WTC11 (cell line): ENCODE results near the gene WNT3A. TPM values are rescaled to one million over a fixed set of nuclear protein-coding genes. Genes with fewer than 3 reads are reported as not detected.

Experiments
- ATAC-seq: fragments of 200-7000 bp; cut with Tn5 transposase; 2 replicates; pipeline ENCODE4 v1.10.0; 2021; ENCODE audit warnings: mild to moderate bottlenecking, moderate library complexity
- CTCF ChIA-PET: fragments of 300-600 bp; sonication (Branson Sonifier 250); formaldehyde crosslinking; loops from one replicate; lab custom pipeline; 2021; ENCODE audit warnings: antibody characterized with exemption; lab: Charles Lee
- POLR2A ChIA-PET: fragments of 350-600 bp; sonication (Branson Sonifier 250); formaldehyde crosslinking; loops from one replicate; lab custom pipeline; 2021; ENCODE audit warnings: antibody characterized with exemption; lab: Charles Lee
- DNase-seq: peaks from one replicate; pipeline ENCODE4 v3.0.0; 2021; ENCODE audit warnings: low spot score
- H3K27ac Mint-ChIP-seq: 2 replicates; pipeline ENCODE4 v1.8.0; 2021; ENCODE audit warnings: mixed read lengths
- H3K27me3 Mint-ChIP-seq: 2 replicates; pipeline ENCODE4 v1.8.0; 2021; ENCODE audit warnings: low read depth, mild to moderate bottlenecking, moderate library complexity, mixed read lengths
- H3K36me3 Mint-ChIP-seq: 2 replicates; pipeline ENCODE4 v1.8.0; 2021; ENCODE audit warnings: mixed read lengths
- H3K4me1 Mint-ChIP-seq: 2 replicates; pipeline ENCODE4 v1.8.0; 2022; ENCODE audit warnings: mixed read lengths
- H3K4me3 Mint-ChIP-seq: 2 replicates; pipeline ENCODE4 v1.8.0; 2021; ENCODE audit warnings: mild to moderate bottlenecking, moderate library complexity, mixed read lengths
- H3K9me3 Mint-ChIP-seq: 2 replicates; pipeline ENCODE4 v1.8.0; 2021; ENCODE audit warnings: mixed read lengths
- CREM ChIP-seq: sonication (generic); formaldehyde crosslinking; IDR thresholded peaks from 2 replicates; pipeline ENCODE4 v1.8.1; 2022; ENCODE audit warnings: mild to moderate bottlenecking, missing genetic modification reagents, moderate library complexity
- EMX1 ChIP-seq: fragments of 250-450 bp; sonication (Bioruptor Pico); IDR thresholded peaks from 2 replicates; pipeline ENCODE4 v1.8.0; 2021; ENCODE audit warnings: mild to moderate bottlenecking
- ESRRA ChIP-seq: sonication (generic); formaldehyde crosslinking; IDR thresholded peaks from 2 replicates; pipeline ENCODE4 v1.8.1; 2022; ENCODE audit warnings: mild to moderate bottlenecking, missing genetic modification reagents, borderline replicate concordance
- FOXJ3 ChIP-seq: sonication (generic); formaldehyde crosslinking; IDR thresholded peaks from 2 replicates; pipeline ENCODE4 v1.9.0; 2021; ENCODE audit warnings: missing genetic modification reagents, mild to moderate bottlenecking, borderline replicate concordance
- FOXP1 ChIP-seq: sonication (generic); formaldehyde crosslinking; IDR thresholded peaks from 2 replicates; pipeline ENCODE4 v1.8.0; 2022; ENCODE audit warnings: missing genetic modification reagents, mild to moderate bottlenecking, moderate library complexity, borderline replicate concordance
- HMGA2 ChIP-seq: fragments of 250-450 bp; sonication (Bioruptor Pico); IDR thresholded peaks from 2 replicates; pipeline ENCODE4 v1.4.0; 2021; ENCODE audit warnings: mild to moderate bottlenecking, moderate library complexity
- KAT7 ChIP-seq: sonication (generic); formaldehyde crosslinking; IDR thresholded peaks from 2 replicates; pipeline ENCODE4 v1.8.1; 2023; ENCODE audit warnings: missing genetic modification reagents, mild to moderate bottlenecking, borderline replicate concordance
- MXD4 ChIP-seq: fragments of 250-450 bp; sonication (Bioruptor Pico); IDR thresholded peaks from 2 replicates; pipeline ENCODE4 v1.8.0; 2021; ENCODE audit warnings: mild to moderate bottlenecking, moderate library complexity, borderline replicate concordance
- MYBL2 ChIP-seq: sonication (generic); formaldehyde crosslinking; IDR thresholded peaks from 2 replicates; pipeline ENCODE4 v1.8.1; 2023; ENCODE audit warnings: mild to moderate bottlenecking, moderate library complexity, missing genetic modification reagents
- NFATC4 ChIP-seq: fragments of 250-450 bp; sonication (Bioruptor Pico); IDR thresholded peaks from 2 replicates; pipeline ENCODE4 v1.9.0; 2021; ENCODE audit warnings: mild to moderate bottlenecking
- NFE2L1 ChIP-seq: sonication (generic); formaldehyde crosslinking; IDR thresholded peaks from 2 replicates; pipeline ENCODE4 v1.8.1; 2023; ENCODE audit warnings: missing genetic modification reagents
- RELA ChIP-seq: sonication (generic); formaldehyde crosslinking; IDR thresholded peaks from 2 replicates; pipeline ENCODE4 v1.8.1; 2022; ENCODE audit warnings: missing genetic modification reagents, mild to moderate bottlenecking, borderline replicate concordance
- SMAD3 ChIP-seq: sonication (generic); formaldehyde crosslinking; IDR thresholded peaks from 2 replicates; pipeline ENCODE4 v1.8.0; 2022; ENCODE audit warnings: missing genetic modification reagents, mild to moderate bottlenecking, borderline replicate concordance
- SP1 ChIP-seq: sonication (generic); formaldehyde crosslinking; conservative IDR thresholded peaks from 2 replicates; pipeline ENCODE4 v1.8.1; 2022; ENCODE audit warnings: missing genetic modification reagents
- TEAD1 ChIP-seq: sonication (generic); formaldehyde crosslinking; IDR thresholded peaks from 2 replicates; pipeline ENCODE4 v1.8.0; 2022; ENCODE audit warnings: mild to moderate bottlenecking, missing genetic modification reagents
- TEAD4 ChIP-seq: sonication (generic); formaldehyde crosslinking; IDR thresholded peaks from 2 replicates; pipeline ENCODE4 v1.8.0; 2022; ENCODE audit warnings: mild to moderate bottlenecking, missing genetic modification reagents
- ZBTB21 ChIP-seq: sonication (generic); formaldehyde crosslinking; IDR thresholded peaks from 2 replicates; pipeline ENCODE4 v1.8.1; 2023; ENCODE audit warnings: mild to moderate bottlenecking, missing genetic modification reagents, borderline replicate concordance
- ZNF232 ChIP-seq: sonication (generic); formaldehyde crosslinking; IDR thresholded peaks from 2 replicates; pipeline ENCODE4 v1.8.0; 2022; ENCODE audit warnings: mild to moderate bottlenecking, missing genetic modification reagents
- total RNA-seq: library from RNA; stranded (reverse); gene quantifications from 3 replicates; pipeline ENCODE4 v1.2.3, GENCODE V29; 2021
- TF ChIP-seq, protein P1 (sequence below): sonication (generic); formaldehyde crosslinking; IDR thresholded peaks from 2 replicates; pipeline ENCODE4 v1.8.1; 2023; ENCODE audit warnings: mild to moderate bottlenecking, missing genetic modification reagents, moderate library complexity
- TF ChIP-seq, protein P2 (sequence below): fragments of 200-600 bp; IDR thresholded peaks from 2 replicates; pipeline ENCODE4 v1.8.0; 2022; ENCODE audit warnings: antibody characterized with exemption
- TF ChIP-seq, protein P3 (sequence below): fragments of 250-450 bp; sonication (Bioruptor Pico); IDR thresholded peaks from 2 replicates; pipeline ENCODE4 v2.1.2; 2022; ENCODE audit warnings: mild to moderate bottlenecking, moderate library complexity
- TF ChIP-seq, protein P4 (sequence below): sonication (generic); formaldehyde crosslinking; IDR thresholded peaks from 2 replicates; pipeline ENCODE4 v1.8.1; 2022; ENCODE audit warnings: low read depth, mild to moderate bottlenecking, moderate library complexity, missing genetic modification reagents, borderline replicate concordance
- TF ChIP-seq, protein P5 (sequence below): sonication (generic); formaldehyde crosslinking; IDR thresholded peaks from 2 replicates; pipeline ENCODE4 v1.8.1; 2023; ENCODE audit warnings: mild to moderate bottlenecking, moderate library complexity, missing genetic modification reagents
- TF ChIP-seq, protein P6 (sequence below): sonication (generic); formaldehyde crosslinking; IDR thresholded peaks from 2 replicates; pipeline ENCODE4 v1.8.1; 2023; ENCODE audit warnings: mild to moderate bottlenecking, missing genetic modification reagents, borderline replicate concordance

Gene WNT3A
- total RNA-seq, 1 experiment from 2014 or later, result 0.17 TPM

DNA sequence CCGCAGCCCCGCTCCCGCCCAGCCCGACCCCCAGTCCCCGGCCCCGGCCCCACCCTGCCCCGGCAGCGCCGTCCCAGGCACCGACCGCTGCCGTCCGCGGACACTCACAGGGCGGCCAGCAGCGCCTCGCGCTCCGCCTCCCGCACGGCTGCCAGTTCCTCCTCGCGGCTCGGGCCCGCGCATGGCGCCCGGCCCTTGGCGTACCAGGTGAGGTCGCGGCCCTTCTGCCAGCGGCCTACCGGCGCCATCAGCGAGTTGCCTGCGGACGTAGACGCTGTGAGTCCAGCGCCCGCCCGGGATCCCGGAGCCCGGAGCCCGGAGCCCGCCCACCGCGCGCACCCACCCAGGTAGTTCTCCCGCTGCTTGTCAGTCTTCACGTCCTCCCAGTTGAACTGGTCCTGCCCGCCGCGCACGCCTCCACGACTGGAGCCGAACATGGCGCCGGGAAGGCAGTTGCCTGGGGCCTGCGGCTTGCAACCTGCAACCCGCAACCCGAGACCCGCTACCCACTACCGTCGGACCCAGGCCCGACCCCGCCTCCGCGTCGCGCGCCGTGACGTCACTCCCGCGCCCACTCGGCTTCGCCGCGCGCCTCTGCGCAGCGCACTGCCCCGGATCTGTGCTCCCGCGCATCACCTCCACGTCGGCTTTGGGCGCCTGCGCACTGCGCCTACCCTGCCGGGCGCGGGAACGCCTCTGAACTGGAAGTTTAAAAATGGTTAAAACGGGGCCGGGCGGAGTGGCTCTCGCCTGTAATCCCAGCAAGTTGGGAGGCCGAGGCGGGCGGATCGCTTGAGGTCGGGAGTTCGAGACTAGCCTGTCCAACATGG, 96.2 kb downstream of the WNT3A start, which contains the start of gene C1orf35:
Gene C1orf35 (minus strand): TSS at position 535 of the 830 bp plus-strand sequence. CDS start 98 bp downstream, at position 437.
- POLR2A ChIA-PET, result interaction anchor here (0.6 kb wide), 1 partner anchor 1395 kb away, joined by 3 read pairs; no protein-coding TSS in a partner anchor
- Mint-ChIP-seq H3K4me1 (peaks cover 13% of the 10 kb centered on the region), H3K4me3 (peak within 1 kb of the TSS; percentile 90), H3K27me3 (peaks cover 5% of the 10 kb centered on the region; the same call in 1 of the 2 replicates), H3K36me3 (peaks cover 36% of the 10 kb centered on the region), H3K9me3 (no peaks in the 10 kb centered on the region), H3K27ac (peak within 1 kb of the TSS; percentile 94)
- peak; percentile 87 for ATAC-seq
- DNase-seq, result peak; percentile 96
- CTCF ChIA-PET, result interaction anchor here (1.6 kb wide), 1 partner anchor 28 kb away, joined by 6 read pairs; no protein-coding TSS in a partner anchor
- TF ChIP-seq ESRRA (CRISPR knock-in tag) (no peak), NFATC4 (CRISPR knock-in tag) (no peak), NFE2L1 (CRISPR knock-in tag) (peak; percentile 11; the same call in 1 of the 2 replicates), EMX1 (CRISPR knock-in tag) (no peak), FOXP1 (CRISPR knock-in tag) (no peak), TEAD1 (CRISPR knock-in tag) (peak; percentile 70; the same call in 1 of the 2 replicates), CREM (CRISPR knock-in tag) (peak; percentile 100), TEAD4 (CRISPR knock-in tag) (no peak), FOXJ3 (no peak), ZBTB21 (CRISPR knock-in tag) (peak; percentile 89; the same call in 1 of the 2 replicates), MYBL2 (CRISPR knock-in tag) (0 out of 2 replicates have a peak, but pooled peaks have one; percentile 56), MXD4 (CRISPR knock-in tag) (no peak), SP1 (CRISPR knock-in tag) (peak; percentile 99), HMGA2 (CRISPR knock-in tag) (no peak), SMAD3 (CRISPR knock-in tag) (peak; percentile 82), RELA (CRISPR knock-in tag) (peak; percentile 51; the same call in 1 of the 2 replicates), ZNF232 (peak; percentile 70; the same call in 1 of the 2 replicates), KAT7 (CRISPR knock-in tag) (no peak)
- TF ChIP-seq, protein P1, sequence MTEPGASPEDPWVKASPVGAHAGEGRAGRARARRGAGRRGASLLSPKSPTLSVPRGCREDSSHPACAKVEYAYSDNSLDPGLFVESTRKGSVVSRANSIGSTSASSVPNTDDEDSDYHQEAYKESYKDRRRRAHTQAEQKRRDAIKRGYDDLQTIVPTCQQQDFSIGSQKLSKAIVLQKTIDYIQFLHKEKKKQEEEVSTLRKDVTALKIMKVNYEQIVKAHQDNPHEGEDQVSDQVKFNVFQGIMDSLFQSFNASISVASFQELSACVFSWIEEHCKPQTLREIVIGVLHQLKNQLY (CRISPR knock-in tag), result 0 out of 2 replicates have a peak, but pooled peaks have one; percentile 73
- TF ChIP-seq, protein P2, sequence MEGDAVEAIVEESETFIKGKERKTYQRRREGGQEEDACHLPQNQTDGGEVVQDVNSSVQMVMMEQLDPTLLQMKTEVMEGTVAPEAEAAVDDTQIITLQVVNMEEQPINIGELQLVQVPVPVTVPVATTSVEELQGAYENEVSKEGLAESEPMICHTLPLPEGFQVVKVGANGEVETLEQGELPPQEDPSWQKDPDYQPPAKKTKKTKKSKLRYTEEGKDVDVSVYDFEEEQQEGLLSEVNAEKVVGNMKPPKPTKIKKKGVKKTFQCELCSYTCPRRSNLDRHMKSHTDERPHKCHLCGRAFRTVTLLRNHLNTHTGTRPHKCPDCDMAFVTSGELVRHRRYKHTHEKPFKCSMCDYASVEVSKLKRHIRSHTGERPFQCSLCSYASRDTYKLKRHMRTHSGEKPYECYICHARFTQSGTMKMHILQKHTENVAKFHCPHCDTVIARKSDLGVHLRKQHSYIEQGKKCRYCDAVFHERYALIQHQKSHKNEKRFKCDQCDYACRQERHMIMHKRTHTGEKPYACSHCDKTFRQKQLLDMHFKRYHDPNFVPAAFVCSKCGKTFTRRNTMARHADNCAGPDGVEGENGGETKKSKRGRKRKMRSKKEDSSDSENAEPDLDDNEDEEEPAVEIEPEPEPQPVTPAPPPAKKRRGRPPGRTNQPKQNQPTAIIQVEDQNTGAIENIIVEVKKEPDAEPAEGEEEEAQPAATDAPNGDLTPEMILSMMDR, result no peak
- TF ChIP-seq, protein P3, sequence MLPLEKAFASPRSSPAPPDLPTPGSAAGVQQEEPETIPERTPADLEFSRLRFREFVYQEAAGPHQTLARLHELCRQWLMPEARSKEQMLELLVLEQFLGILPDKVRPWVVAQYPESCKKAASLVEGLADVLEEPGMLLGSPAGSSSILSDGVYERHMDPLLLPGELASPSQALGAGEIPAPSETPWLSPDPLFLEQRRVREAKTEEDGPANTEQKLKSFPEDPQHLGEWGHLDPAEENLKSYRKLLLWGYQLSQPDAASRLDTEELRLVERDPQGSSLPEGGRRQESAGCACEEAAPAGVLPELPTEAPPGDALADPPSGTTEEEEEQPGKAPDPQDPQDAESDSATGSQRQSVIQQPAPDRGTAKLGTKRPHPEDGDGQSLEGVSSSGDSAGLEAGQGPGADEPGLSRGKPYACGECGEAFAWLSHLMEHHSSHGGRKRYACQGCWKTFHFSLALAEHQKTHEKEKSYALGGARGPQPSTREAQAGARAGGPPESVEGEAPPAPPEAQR, result no peak
- TF ChIP-seq, protein P4, sequence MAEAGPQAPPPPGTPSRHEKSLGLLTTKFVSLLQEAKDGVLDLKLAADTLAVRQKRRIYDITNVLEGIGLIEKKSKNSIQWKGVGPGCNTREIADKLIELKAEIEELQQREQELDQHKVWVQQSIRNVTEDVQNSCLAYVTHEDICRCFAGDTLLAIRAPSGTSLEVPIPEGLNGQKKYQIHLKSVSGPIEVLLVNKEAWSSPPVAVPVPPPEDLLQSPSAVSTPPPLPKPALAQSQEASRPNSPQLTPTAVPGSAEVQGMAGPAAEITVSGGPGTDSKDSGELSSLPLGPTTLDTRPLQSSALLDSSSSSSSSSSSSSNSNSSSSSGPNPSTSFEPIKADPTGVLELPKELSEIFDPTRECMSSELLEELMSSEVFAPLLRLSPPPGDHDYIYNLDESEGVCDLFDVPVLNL (CRISPR knock-in tag), result peak; percentile 48; the same call in 1 of the 2 replicates
- TF ChIP-seq, protein P5, sequence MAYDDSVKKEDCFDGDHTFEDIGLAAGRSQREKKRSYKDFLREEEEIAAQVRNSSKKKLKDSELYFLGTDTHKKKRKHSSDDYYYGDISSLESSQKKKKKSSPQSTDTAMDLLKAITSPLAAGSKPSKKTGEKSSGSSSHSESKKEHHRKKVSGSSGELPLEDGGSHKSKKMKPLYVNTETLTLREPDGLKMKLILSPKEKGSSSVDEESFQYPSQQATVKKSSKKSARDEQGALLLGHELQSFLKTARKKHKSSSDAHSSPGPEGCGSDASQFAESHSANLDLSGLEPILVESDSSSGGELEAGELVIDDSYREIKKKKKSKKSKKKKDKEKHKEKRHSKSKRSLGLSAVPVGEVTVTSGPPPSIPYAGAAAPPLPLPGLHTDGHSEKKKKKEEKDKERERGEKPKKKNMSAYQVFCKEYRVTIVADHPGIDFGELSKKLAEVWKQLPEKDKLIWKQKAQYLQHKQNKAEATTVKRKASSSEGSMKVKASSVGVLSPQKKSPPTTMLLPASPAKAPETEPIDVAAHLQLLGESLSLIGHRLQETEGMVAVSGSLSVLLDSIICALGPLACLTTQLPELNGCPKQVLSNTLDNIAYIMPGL, result peak; percentile 88
- TF ChIP-seq, protein P6, sequence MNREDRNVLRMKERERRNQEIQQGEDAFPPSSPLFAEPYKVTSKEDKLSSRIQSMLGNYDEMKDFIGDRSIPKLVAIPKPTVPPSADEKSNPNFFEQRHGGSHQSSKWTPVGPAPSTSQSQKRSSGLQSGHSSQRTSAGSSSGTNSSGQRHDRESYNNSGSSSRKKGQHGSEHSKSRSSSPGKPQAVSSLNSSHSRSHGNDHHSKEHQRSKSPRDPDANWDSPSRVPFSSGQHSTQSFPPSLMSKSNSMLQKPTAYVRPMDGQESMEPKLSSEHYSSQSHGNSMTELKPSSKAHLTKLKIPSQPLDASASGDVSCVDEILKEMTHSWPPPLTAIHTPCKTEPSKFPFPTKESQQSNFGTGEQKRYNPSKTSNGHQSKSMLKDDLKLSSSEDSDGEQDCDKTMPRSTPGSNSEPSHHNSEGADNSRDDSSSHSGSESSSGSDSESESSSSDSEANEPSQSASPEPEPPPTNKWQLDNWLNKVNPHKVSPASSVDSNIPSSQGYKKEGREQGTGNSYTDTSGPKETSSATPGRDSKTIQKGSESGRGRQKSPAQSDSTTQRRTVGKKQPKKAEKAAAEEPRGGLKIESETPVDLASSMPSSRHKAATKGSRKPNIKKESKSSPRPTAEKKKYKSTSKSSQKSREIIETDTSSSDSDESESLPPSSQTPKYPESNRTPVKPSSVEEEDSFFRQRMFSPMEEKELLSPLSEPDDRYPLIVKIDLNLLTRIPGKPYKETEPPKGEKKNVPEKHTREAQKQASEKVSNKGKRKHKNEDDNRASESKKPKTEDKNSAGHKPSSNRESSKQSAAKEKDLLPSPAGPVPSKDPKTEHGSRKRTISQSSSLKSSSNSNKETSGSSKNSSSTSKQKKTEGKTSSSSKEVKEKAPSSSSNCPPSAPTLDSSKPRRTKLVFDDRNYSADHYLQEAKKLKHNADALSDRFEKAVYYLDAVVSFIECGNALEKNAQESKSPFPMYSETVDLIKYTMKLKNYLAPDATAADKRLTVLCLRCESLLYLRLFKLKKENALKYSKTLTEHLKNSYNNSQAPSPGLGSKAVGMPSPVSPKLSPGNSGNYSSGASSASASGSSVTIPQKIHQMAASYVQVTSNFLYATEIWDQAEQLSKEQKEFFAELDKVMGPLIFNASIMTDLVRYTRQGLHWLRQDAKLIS, result peak; percentile 71; the same call in 1 of the 2 replicates
